Mesendoderm (in vitro differentiated cells): ENCODE results near the gene RNF148.

Source experiments
- DNase-seq: peaks from one replicate; pipeline ENCODE4 v3.0.0; 2013
- H2AK5ac ChIP-seq: 2 replicates; pipeline ENCODE4 v1.6.1; 2013; ENCODE audit warnings: low read length, inconsistent platforms
- H2BK120ac ChIP-seq: 2 replicates; pipeline ENCODE4 v1.6.1; 2013; ENCODE audit warnings: low read depth, mild to moderate bottlenecking, low read length, moderate library complexity, mixed read lengths
- H2BK15ac ChIP-seq: replicated peaks from 2 replicates; pipeline ENCODE4 v1.6.1; 2013; ENCODE audit warnings: low read depth, mild to moderate bottlenecking, moderate library complexity
- H2BK5ac ChIP-seq: 2 replicates; pipeline ENCODE4 v1.6.1; 2013; ENCODE audit warnings: low read length, inconsistent platforms
- H3K18ac ChIP-seq: 2 replicates; pipeline ENCODE4 v1.6.1; 2013; ENCODE audit warnings: mild to moderate bottlenecking, low read length, mixed read lengths
- H3K23ac ChIP-seq: one replicate; pipeline ENCODE4 v1.6.1; 2013; ENCODE audit warnings: low read length
- H3K27ac ChIP-seq: 2 replicates; pipeline ENCODE4 v1.5.1; 2013; ENCODE audit warnings: low read depth, mild to moderate bottlenecking, inconsistent platforms, low read length, moderate library complexity
- H3K27me3 ChIP-seq: 2 replicates; pipeline ENCODE4 v1.6.1; 2013; ENCODE audit warnings: low read length, control low read depth, mild to moderate bottlenecking, inconsistent platforms; ENCODE audit not compliant: insufficient read depth, poor library complexity
- H3K36me3 ChIP-seq: 2 replicates; pipeline ENCODE4 v1.6.1; 2013; ENCODE audit warnings: low read length, inconsistent platforms; ENCODE audit not compliant: control insufficient read depth, insufficient read depth
- H3K4ac ChIP-seq: one replicate; pipeline ENCODE4 v1.6.1; 2013; ENCODE audit warnings: low read depth, mild to moderate bottlenecking, low read length, moderate library complexity
- H3K4me1 ChIP-seq: 2 replicates; pipeline ENCODE4 v1.6.1; 2013; ENCODE audit warnings: low read depth, low read length, inconsistent platforms; ENCODE audit not compliant: control insufficient read depth
- H3K4me2 ChIP-seq: 2 replicates; pipeline ENCODE4 v1.6.1; 2013; ENCODE audit warnings: low read length
- H3K4me3 ChIP-seq: 2 replicates; pipeline ENCODE4 v1.5.1; 2013; ENCODE audit warnings: mild to moderate bottlenecking, low read length
- H3K56ac ChIP-seq: one replicate; pipeline ENCODE4 v1.6.1; 2013; ENCODE audit warnings: low read length
- H3K79me1 ChIP-seq: 2 replicates; pipeline ENCODE4 v1.6.1; 2013; ENCODE audit warnings: low read length, inconsistent platforms
- H3K79me2 ChIP-seq: 2 replicates; pipeline ENCODE4 v1.6.1; 2013; ENCODE audit warnings: mild to moderate bottlenecking, low read length; ENCODE audit not compliant: control insufficient read depth, insufficient read depth
- H3K9ac ChIP-seq: 2 replicates; pipeline ENCODE4 v1.6.1; 2013; ENCODE audit warnings: low read length, inconsistent platforms
- H4K5ac ChIP-seq: one replicate; pipeline ENCODE4 v1.6.1; 2013; ENCODE audit warnings: low read length
- H4K8ac ChIP-seq: one replicate; pipeline ENCODE4 v1.6.1; 2013; ENCODE audit warnings: low read depth, mild to moderate bottlenecking, control low read depth, low read length, moderate library complexity
- WGBS: extraction: QIAGEN DNeasy Blood & Tissue Kit; methylation state at CpG from one replicate; pipeline ENCODE4 v1.1.7; 2013; ENCODE audit warnings: low lambda C conversion rate, missing lambda C conversion rate; ENCODE audit not compliant: insufficient coverage; ENCODE audit errors: extremely low coverage; 5-methylcytosine and 5-hydroxymethylcytosine counted together

RNF148 gene

DNA sequence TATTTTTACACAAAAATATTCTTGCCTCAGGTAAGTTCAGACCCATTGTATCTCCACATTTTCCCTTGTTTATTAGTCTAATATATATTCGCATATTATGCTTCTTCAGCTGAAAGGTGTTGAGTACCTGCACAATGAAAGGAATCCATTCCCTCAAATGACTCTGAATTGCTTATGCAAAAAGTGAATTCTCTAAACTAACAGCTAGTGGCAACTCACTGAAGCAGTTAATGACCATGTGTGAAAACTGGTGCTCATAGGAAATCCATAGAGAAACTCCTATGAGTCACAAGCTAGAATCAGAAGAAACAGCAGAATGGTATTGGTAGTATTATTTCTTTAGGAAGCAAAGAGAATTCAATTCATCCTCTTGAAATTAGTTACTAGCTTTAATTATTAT lies 33.5 kb upstream of the RNF148 start:
- H3K4me1 ChIP-seq, result no peaks in the 10 kb centered on the region
- no peaks in the 10 kb centered on the region for H3K79me2 ChIP-seq
- H2BK120ac ChIP-seq, result no peak overlapping the region
- no peak overlapping the region for H3K23ac ChIP-seq
- no peak overlapping the region for H2AK5ac ChIP-seq
- no peak overlapping the region for H3K18ac ChIP-seq
- no peak overlapping the region for H4K8ac ChIP-seq
- H3K4me2 ChIP-seq, result no peak overlapping the region
- H3K27ac ChIP-seq, result no peak overlapping the region
- H2BK15ac ChIP-seq, result no peak overlapping the region
- no peak overlapping the region for H3K56ac ChIP-seq
- no peak overlapping the region for H3K4me3 ChIP-seq
- H2BK5ac ChIP-seq, result no peak overlapping the region
- H3K27me3 ChIP-seq, result no peaks in the 10 kb centered on the region
- DNase-seq, result peak; percentile 58
- H3K36me3 ChIP-seq, result no peaks in the 10 kb centered on the region
- no peak overlapping the region for H3K4ac ChIP-seq
- H3K9ac ChIP-seq, result no peak overlapping the region
- no peak overlapping the region for H4K5ac ChIP-seq
- WGBS, result no CpG with 5 or more reads among the region's 1 CpG
- H3K79me1 ChIP-seq, result no peaks in the 10 kb centered on the region

DNA sequence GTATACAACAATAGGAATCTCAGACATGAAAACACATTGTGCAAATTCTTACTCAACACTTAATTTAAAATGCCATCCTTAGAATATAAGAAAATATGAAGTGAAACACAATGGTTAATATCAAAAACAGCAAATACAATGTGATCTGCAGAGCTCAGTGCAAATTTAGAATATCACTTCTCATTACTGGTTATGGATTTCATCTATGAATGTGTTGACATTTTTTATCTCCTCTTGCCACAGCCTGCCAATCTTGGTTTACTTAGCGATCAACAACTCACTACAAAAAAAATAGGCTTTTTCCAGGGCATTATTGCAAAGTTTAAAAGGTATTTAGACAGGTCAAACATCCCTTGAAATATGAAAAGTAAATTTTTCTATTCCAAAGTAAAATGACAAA lies 25.0 kb upstream of the RNF148 start:
- H4K5ac ChIP-seq, result no peak overlapping the region
- no peak overlapping the region for H2BK120ac ChIP-seq
- WGBS, result no CpG with 5 or more reads among the region's 1 CpG
- H3K23ac ChIP-seq, result no peak overlapping the region
- no peak for DNase-seq
- no peaks in the 10 kb centered on the region for H3K79me1 ChIP-seq
- no peak overlapping the region for H2BK5ac ChIP-seq
- H3K36me3 ChIP-seq, result no peaks in the 10 kb centered on the region
- H3K56ac ChIP-seq, result no peak overlapping the region
- H3K4me2 ChIP-seq, result no peak overlapping the region
- H3K79me2 ChIP-seq, result no peaks in the 10 kb centered on the region
- no peak overlapping the region for H4K8ac ChIP-seq
- H3K4me3 ChIP-seq, result no peak overlapping the region
- H3K9ac ChIP-seq, result no peak overlapping the region
- no peak overlapping the region for H3K4ac ChIP-seq
- H3K27ac ChIP-seq, result no peak overlapping the region
- H3K18ac ChIP-seq, result no peak overlapping the region
- H3K27me3 ChIP-seq, result no peaks in the 10 kb centered on the region
- no peaks in the 10 kb centered on the region for H3K4me1 ChIP-seq
- no peak overlapping the region for H2BK15ac ChIP-seq
- no peak overlapping the region for H2AK5ac ChIP-seq

DNA sequence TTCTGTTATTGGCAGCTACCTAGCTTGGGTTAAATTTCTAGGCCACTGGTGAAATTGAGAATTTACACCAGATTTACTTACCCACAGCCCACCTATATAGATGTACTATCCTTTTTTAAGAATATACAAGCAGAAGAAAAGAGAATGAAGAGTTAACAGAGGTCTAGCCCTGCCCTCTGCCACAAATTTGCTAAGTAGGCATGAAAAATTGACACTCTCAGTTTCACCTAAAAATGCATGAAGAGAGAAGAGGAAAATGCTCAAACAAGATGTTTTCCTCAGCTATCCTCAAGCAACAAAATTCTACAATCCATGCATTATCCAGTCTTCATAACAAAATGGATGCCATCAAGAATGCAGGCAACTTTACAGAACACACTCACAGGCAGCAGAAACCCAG lies 24.6 kb upstream of the RNF148 start:
- Histone ChIP-seq H3K4me1 (no peaks in the 10 kb centered on the region), H3K9ac (no peak overlapping the region), H3K27ac (no peak overlapping the region), H3K79me2 (no peaks in the 10 kb centered on the region), H2BK5ac (no peak overlapping the region), H3K4ac (no peak overlapping the region), H2AK5ac (no peak overlapping the region), H4K8ac (no peak overlapping the region), H2BK15ac (no peak overlapping the region), H4K5ac (no peak overlapping the region), H3K23ac (no peak overlapping the region), H2BK120ac (no peak overlapping the region), H3K79me1 (no peaks in the 10 kb centered on the region), H3K36me3 (no peaks in the 10 kb centered on the region), H3K4me3 (no peak overlapping the region), H3K18ac (no peak overlapping the region), H3K27me3 (no peaks in the 10 kb centered on the region), H3K56ac (no peak overlapping the region), H3K4me2 (no peak overlapping the region)
- DNase-seq, result no peak

DNA sequence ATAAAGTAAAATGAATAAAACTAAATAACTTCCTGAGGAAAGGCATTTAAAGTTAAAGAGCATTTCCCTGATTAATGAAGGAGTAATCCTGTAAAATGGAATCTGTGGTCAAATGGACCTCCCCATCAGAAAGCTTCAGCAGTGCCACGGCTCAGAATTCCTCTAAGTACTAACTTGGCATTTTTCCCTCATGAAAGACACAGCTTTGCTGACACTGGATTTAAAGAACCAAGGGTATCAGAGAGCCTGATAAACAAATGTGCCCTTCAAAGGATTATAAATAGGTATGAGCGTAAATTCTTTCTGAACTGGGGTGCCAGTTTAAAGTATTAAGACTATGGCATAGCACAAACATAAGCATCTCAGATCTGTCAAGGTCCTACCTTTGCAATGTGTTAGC lies 24.2 kb upstream of the RNF148 start:
- Histone ChIP-seq H4K5ac (no peak overlapping the region), H3K79me2 (no peaks in the 10 kb centered on the region)
- WGBS, result no CpG with 5 or more reads among the region's 2 CpGs

DNA sequence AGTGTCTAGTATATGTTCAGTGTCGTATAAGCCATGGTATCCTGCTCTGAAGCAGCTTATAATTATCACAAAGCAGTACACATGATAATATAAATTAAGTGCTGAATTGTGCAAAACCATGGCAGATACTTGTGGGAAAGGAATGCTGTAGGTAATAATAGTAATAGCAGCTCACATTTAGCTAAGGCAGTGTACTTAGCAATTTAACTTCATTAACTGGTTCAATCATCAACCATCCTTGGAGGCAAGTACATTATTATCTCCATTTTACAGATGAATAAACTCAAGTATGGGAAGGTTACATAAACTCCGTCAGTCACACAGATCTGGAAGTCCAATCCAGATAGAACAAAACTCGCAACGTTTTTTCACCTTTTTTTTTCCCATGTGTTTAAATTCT lies 21.6 kb upstream of the RNF148 start:
- H3K79me1 ChIP-seq, result no peaks in the 10 kb centered on the region
- no peak overlapping the region for H2BK5ac ChIP-seq
- no peaks in the 10 kb centered on the region for H3K4me1 ChIP-seq
- H3K4ac ChIP-seq, result no peak overlapping the region
- H3K23ac ChIP-seq, result no peak overlapping the region
- no peak overlapping the region for H3K4me2 ChIP-seq
- no peak overlapping the region for H3K4me3 ChIP-seq
- no peak overlapping the region for H3K18ac ChIP-seq
- H3K27ac ChIP-seq, result no peak overlapping the region
- H3K56ac ChIP-seq, result no peak overlapping the region
- no peaks in the 10 kb centered on the region for H3K27me3 ChIP-seq
- H2BK120ac ChIP-seq, result no peak overlapping the region
- H3K79me2 ChIP-seq, result no peaks in the 10 kb centered on the region
- no peak for DNase-seq
- no peak overlapping the region for H4K8ac ChIP-seq
- WGBS, result no CpG with 5 or more reads among the region's 4 CpGs
- no peak overlapping the region for H2BK15ac ChIP-seq
- no peak overlapping the region for H3K9ac ChIP-seq
- no peak overlapping the region for H4K5ac ChIP-seq
- no peaks in the 10 kb centered on the region for H3K36me3 ChIP-seq
- H2AK5ac ChIP-seq, result no peak overlapping the region

More for the DNA sequence above, 24.2 kb upstream of the RNF148 start:
- Histone ChIP-seq H2BK5ac (no peak overlapping the region), H2BK15ac (no peak overlapping the region), H3K56ac (no peak overlapping the region), H4K8ac (no peak overlapping the region), H2BK120ac (no peak overlapping the region), H3K79me1 (no peaks in the 10 kb centered on the region), H3K4ac (no peak overlapping the region), H3K4me1 (no peaks in the 10 kb centered on the region), H3K27ac (no peak overlapping the region), H3K18ac (no peak overlapping the region), H3K36me3 (no peaks in the 10 kb centered on the region), H2AK5ac (no peak overlapping the region), H3K4me2 (no peak overlapping the region), H3K9ac (no peak overlapping the region), H3K4me3 (no peak overlapping the region), H3K23ac (no peak overlapping the region), H3K27me3 (no peaks in the 10 kb centered on the region)
- DNase-seq, result no peak

DNA sequence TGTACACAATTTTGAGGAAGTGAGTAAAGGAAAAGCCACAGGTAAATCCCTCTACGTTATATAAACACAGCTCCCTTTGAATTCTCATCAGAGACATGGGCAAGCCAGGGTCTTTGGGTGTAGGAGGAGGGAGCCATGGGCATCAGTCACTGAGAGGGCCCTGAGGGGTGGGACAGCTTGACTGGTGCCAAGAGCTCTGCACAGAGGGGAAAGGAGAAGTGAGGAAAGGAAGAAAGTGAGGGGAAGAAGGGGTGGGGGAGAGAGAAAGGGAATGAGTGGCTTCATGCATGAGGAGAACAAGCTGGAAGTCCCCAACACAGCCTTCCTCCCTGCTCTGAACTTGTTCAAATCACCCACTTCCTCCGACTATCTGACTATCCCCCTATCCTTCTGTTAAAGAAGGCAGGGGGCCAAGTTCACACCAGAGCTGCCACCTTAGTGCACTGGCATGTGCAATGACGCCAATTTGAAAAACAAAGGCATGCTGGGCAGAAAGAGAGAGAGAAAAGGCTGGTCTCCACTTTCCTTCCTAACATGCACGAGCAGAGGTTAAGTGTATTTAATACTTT lies 16.4 kb upstream of the RNF148 start:
- Histone ChIP-seq H2BK120ac (no peak overlapping the region), H3K23ac (no peak overlapping the region), H3K56ac (no peak overlapping the region), H3K4me2 (no peak overlapping the region), H3K36me3 (no peaks in the 10 kb centered on the region), H3K79me1 (no peaks in the 10 kb centered on the region), H3K18ac (no peak overlapping the region), H2BK5ac (no peak overlapping the region), H3K27ac (no peak overlapping the region), H2AK5ac (no peak overlapping the region), H3K27me3 (no peaks in the 10 kb centered on the region), H4K8ac (no peak overlapping the region), H3K4me1 (no peaks in the 10 kb centered on the region), H3K79me2 (no peaks in the 10 kb centered on the region), H2BK15ac (no peak overlapping the region), H3K4ac (no peak overlapping the region), H3K9ac (no peak overlapping the region), H4K5ac (no peak overlapping the region), H3K4me3 (no peak overlapping the region)
- no CpG with 5 or more reads among the region's 4 CpGs for WGBS
- DNase-seq, result no peak
